ENCODE measurements around the gene TPRA1. TPM values are rescaled to one million over a fixed set of nuclear protein-coding genes. Genes with fewer than 3 reads are reported as not detected.

TPRA1 gene
- total and polyA plus RNA-seq, 2 experiments from 2014 or later = 16.7 to 30.4 TPM

DNA sequence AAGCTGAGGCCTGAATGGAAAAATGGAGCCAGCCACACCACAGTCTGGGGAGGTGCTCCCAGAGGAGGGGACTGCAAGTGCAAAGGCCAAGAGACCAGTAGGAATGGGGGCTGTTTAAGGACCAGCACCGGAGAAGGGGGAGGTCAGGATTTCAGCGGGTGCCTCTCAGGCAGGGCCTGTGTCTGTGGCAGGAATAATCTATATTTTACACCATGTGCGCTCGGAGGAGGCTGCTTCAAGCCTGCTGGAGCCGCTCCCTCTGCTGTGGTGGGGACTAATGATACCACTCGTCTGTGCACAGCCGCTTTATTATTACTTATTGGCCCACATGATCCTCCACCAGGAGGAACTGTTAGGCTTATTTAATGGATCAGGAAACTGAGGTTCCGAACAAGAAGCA lies 45.3 kb downstream of the TPRA1 start (continued):
- TF ChIP-seq ZNF462 (CRISPR knock-in tag; IDR thresholded peaks at IDR 0.05) (no peak), NANOG (IDR thresholded peaks at IDR 0.05; ENCODE audit: borderline replicate concordance) (no peak)
- TF ChIP-seq, protein P1, sequence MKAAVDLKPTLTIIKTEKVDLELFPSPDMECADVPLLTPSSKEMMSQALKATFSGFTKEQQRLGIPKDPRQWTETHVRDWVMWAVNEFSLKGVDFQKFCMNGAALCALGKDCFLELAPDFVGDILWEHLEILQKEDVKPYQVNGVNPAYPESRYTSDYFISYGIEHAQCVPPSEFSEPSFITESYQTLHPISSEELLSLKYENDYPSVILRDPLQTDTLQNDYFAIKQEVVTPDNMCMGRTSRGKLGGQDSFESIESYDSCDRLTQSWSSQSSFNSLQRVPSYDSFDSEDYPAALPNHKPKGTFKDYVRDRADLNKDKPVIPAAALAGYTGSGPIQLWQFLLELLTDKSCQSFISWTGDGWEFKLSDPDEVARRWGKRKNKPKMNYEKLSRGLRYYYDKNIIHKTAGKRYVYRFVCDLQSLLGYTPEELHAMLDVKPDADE (IDR thresholded peaks at IDR 0.05) = no peak

DNA sequence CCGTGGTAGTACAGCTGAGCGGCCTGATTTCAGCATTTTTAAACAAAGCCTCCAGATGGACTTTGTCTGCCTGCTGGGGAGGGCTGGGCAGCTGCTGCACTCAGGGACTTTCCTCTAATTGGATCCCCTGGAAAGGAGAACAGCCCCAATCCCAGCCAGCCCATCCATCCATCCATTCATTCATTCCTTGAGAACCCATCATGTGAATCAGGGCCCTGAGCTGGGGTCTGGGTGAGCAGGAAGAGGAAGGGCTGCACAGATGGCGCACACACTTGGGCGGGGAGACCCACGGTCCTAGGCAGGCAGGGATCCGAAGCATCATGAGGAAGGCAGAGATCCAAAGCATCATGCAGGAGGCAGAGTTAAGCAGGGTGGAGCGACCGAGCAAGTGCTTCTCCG lies 45.7 kb downstream of the TPRA1 start:
- Mint-ChIP-seq H3K27ac (no peak overlapping the region), H3K4me3 (no peak overlapping the region), H3K9me3 (no peaks in the 10 kb centered on the region), H3K36me3 (ENCODE audit: low read depth) (no peaks in the 10 kb centered on the region; the same call in 2 of the 3 replicates), H3K4me1 (peaks cover 12% of the 10 kb centered on the region), H3K27me3 (ENCODE audit: insufficient read depth, low read depth, poor library complexity) (peaks cover 20% of the 10 kb centered on the region)
- Histone ChIP-seq H2AFZ (no peak overlapping the region), H3F3A (replicated peaks; ENCODE audit: low read depth) (no peaks in the 10 kb centered on the region), H3K79me2 (replicated peaks; ENCODE audit: insufficient read depth) (no peaks in the 10 kb centered on the region), H3K4me3 (no peak overlapping the region), H3K27me3 (ENCODE audit: insufficient read depth) (peaks cover 9% of the 10 kb centered on the region; the same call in 1 of the 2 replicates), H3K4me1 (ENCODE audit: insufficient read depth) (peaks cover 3% of the 10 kb centered on the region; the same call in 1 of the 2 replicates), H3K36me3 (ENCODE audit: insufficient read depth) (no peaks in the 10 kb centered on the region), H4K20me1 (replicated peaks; ENCODE audit: insufficient read depth) (no peaks in the 10 kb centered on the region), H3K9me2 (ENCODE audit: insufficient read depth) (no peaks in the 10 kb centered on the region), H3K27ac (ENCODE audit: low read depth) (no peak overlapping the region), H3K4me2 (no peak overlapping the region)
- TF ChIP-seq POLR2AphosphoS5 (IDR thresholded peaks at IDR 0.05; ENCODE audit: low read depth) (no peak), CTCF (conservative IDR thresholded peaks at IDR 0.05; ENCODE audit: low read depth in 2 of 2) (no peak), REST (IDR thresholded peaks at IDR 0.05; ENCODE audit: unreplicated experiment) (no peak), CREB1 (CRISPR knock-in tag; IDR thresholded peaks at IDR 0.05; ENCODE audit: low read depth) (no peak)
- TF ChIP-seq, protein P1 (IDR thresholded peaks at IDR 0.05) = no peak
- ATAC-seq (no peak), DNase-seq (ENCODE audit: low spot score) (no peak)
